ENCODE data around the gene CYP26A1.

GRCh38 chr10:93058139-93058538, 15.6 kb upstream of the CYP26A1 start:
- no peak for TF ChIP-seq POLR2A (IDR thresholded peaks at IDR 0.05)
- TF ChIP-seq CTCF (IDR thresholded peaks at IDR 0.05) = no peak
- no peak for TF ChIP-seq EP300 (IDR thresholded peaks at IDR 0.05)

Measured in suprapubic skin (tissue), 3 donors.